ENCODE data around the gene FOXE3. TPM values are rescaled to one million over a fixed set of nuclear protein-coding genes. Genes with fewer than 3 reads are reported as not detected.

Gene FOXE3
- total and polyA plus RNA-seq, 2 of the 4 experiments (the other 2 are of a cell fraction): 0.12 TPM; not detected in 1

DNA sequence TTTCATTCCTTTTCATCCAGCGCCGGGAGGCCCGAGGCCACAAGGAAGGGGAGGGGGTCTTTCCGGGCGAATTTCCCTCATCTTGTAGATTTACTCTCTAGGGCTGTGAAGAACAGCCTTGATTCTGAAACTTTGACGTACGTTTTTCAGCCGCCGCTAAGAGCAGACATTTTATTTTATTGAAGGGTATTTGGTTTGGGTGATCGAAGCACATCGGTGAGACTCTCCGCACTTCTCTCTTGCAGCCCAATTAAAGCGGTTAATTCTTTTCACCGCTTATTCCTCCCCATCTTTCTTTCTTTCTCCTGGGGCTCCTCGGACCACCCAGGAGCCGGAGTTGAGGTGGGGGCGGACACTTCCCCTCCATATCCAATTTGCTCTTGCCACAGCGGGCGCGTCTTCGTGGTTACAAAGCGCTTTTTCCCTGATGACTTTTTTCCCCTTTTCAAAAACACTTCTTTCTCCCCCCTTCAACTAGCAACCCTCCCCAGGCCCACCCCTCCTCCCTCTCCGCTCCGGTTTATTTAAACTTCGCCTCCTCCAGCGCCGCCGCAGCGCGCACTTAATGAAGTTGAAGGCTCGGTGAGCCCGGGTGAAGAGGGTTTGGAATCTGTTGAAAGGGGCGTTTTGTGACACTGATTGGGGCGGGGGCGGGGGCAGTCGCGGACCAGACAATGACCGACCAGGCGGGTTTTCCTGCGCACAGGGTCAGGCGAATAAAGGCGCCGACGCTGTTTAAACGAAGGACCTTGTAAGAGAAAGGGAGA lies 27.6 kb downstream of the FOXE3 start:
- TF ChIP-seq POLR2A (IDR thresholded peaks at IDR 0.05; ENCODE audit: low read depth, low read length) (no peak), CHD1 (IDR thresholded peaks at IDR 0.05; ENCODE audit: low read depth, low read length) (no peak), CEBPB (IDR thresholded peaks at IDR 0.05; ENCODE audit: low read depth, low read length) (no peak), CTCF (conservative IDR thresholded peaks at IDR 0.05; ENCODE audit: low read depth, low read length) (no peak), MAZ (IDR thresholded peaks at IDR 0.05; ENCODE audit: borderline replicate concordance, low read depth, low read length) (no peak), MXI1 (IDR thresholded peaks at IDR 0.05; ENCODE audit: borderline replicate concordance, low read depth, low read length) (no peak), NFE2L2 (IDR thresholded peaks at IDR 0.05; ENCODE audit: low read depth, low read length) (no peak), SMC3 (IDR thresholded peaks at IDR 0.05; ENCODE audit: low read depth, low read length) (no peak), RFX5 (IDR thresholded peaks at IDR 0.05; ENCODE audit: low read depth, low read length) (no peak), RCOR1 (IDR thresholded peaks at IDR 0.05; ENCODE audit: insufficient replicate concordance, low read length) (no peak), FOS (IDR thresholded peaks at IDR 0.05; ENCODE audit: low read depth, low read length) (no peak)
- TF ChIP-seq, protein P1, sequence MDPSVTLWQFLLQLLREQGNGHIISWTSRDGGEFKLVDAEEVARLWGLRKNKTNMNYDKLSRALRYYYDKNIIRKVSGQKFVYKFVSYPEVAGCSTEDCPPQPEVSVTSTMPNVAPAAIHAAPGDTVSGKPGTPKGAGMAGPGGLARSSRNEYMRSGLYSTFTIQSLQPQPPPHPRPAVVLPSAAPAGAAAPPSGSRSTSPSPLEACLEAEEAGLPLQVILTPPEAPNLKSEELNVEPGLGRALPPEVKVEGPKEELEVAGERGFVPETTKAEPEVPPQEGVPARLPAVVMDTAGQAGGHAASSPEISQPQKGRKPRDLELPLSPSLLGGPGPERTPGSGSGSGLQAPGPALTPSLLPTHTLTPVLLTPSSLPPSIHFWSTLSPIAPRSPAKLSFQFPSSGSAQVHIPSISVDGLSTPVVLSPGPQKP (IDR thresholded peaks at IDR 0.05; ENCODE audit: borderline replicate concordance, low read depth, low read length): no peak
- Histone ChIP-seq H3K23ac (ENCODE audit: low read depth, low read length) (no peak overlapping the region), H3K9me3 (ENCODE audit: control insufficient read depth, insufficient read depth, low read length) (peaks cover 6% of the 10 kb centered on the region; the same call in 1 of the 2 replicates), H2BK15ac (ENCODE audit: low read depth, low read length) (no peak overlapping the region), H4K8ac (ENCODE audit: low read depth in 2 of 2, low read length in 2 of 2) (no peak overlapping the region), H3K27ac (ENCODE audit: insufficient read depth, low read length) (no peak overlapping the region), H3K4ac (ENCODE audit: low read depth, low read length) (no peak overlapping the region), H3K9me1 (ENCODE audit: insufficient read depth, low read length) (no peaks in the 10 kb centered on the region), H4K91ac (ENCODE audit: insufficient read depth, low read depth, low read length) (no peak overlapping the region), H3K18ac (ENCODE audit: low read depth, low read length) (no peak overlapping the region), H3K14ac (replicated peaks; ENCODE audit: low read depth, low read length) (no peak overlapping the region), H2AK5ac (ENCODE audit: low read depth, low read length) (no peak overlapping the region), H3K27me3 (ENCODE audit: control insufficient read depth, insufficient read depth, low read length) (peaks cover 94% of the 10 kb centered on the region), H2BK5ac (ENCODE audit: low read depth, low read length, poor library complexity, severe bottlenecking) (no peak overlapping the region), H3K36me3 (ENCODE audit: control insufficient read depth, insufficient read depth, low read length) (no peaks in the 10 kb centered on the region), H3K4me1 (ENCODE audit: control insufficient read depth, insufficient read depth, low read length) (no peaks in the 10 kb centered on the region), H2BK120ac (ENCODE audit: low read depth, low read length) (no peak overlapping the region), H3K4me2 (ENCODE audit: low read depth, low read length) (no peak overlapping the region), H3K79me1 (ENCODE audit: low read depth in 1 of 2, low read length in 2 of 2) (no peaks in the 10 kb centered on the region), H3K4me3 (ENCODE audit: insufficient read depth, low read depth, low read length) (no peak overlapping the region), H2AK9ac (replicated peaks; ENCODE audit: low read depth, low read length, poor library complexity) (no peak overlapping the region), H2BK20ac (ENCODE audit: low read depth, low read length) (no peak overlapping the region), H4K20me1 (ENCODE audit: insufficient read depth, low read length) (no peaks in the 10 kb centered on the region; the same call in 1 of the 2 replicates), H4K5ac (ENCODE audit: low read depth, low read length) (no peak overlapping the region), H2AFZ (replicated peaks; ENCODE audit: low read length, poor library complexity) (no peak overlapping the region), H3K56ac (ENCODE audit: extremely low read depth, insufficient read depth, low read length) (no peak overlapping the region), H3K9ac (ENCODE audit: low read depth, low read length) (no peak overlapping the region)
- in situ Hi-C loops (cut with MboI; ENCODE audit: low sequenced_read_pairs): no loop called here
- WGBS, 2 experiments (ENCODE audit: extremely low coverage in 2 of 2, insufficient read length in 1 of 2): 0% methylated on average over 9 of the region's 45 CpGs; no CpG with 5 or more reads in 1 of the 2 experiments
- POLR2A ChIA-PET (ENCODE audit: unreplicated experiment): no interaction called here
- dilution Hi-C loops (cut with HindIII; ENCODE audit: low sequenced_read_pairs, unreplicated experiment): no loop called here
- ATAC-seq (ENCODE audit: low read depth): no peak
- CTCF ChIA-PET: no interaction called here
- intact Hi-C loops (cut with micrococcal nuclease): no loop called here
- DNase-seq: no peak
- no TSS peak for BruUV-seq (replicated peaks)
